Memory B cell (primary cell): ENCODE data around the gene SYT3.
"Not testable (repeated sequence)": the region's sequence is repeated elsewhere in the genome, so short reads cannot be mapped to it uniquely, and the experiment has no call there.

Experiments
- ATAC-seq: fragments of 150-1000 bp; cut with Tn5 transposase; 2 replicates; pipeline ENCODE4 v1.10.0; 2021; ENCODE audit warnings: low read depth, mild to moderate bottlenecking, moderate library complexity
- DNase-seq, 2 donors: peaks; one replicate each; pipeline ENCODE4 v3.0.0; 2022; ENCODE audit warnings: low spot score in 2 of 2
- H3K27ac Mint-ChIP-seq: one replicate; pipeline ENCODE4 v1.8.0; 2022; ENCODE audit warnings: mild to moderate bottlenecking, moderate library complexity, mixed read lengths
- H3K27me3 Mint-ChIP-seq: one replicate; pipeline ENCODE4 v1.8.0; 2022; ENCODE audit warnings: mixed read lengths
- H3K36me3 Mint-ChIP-seq: one replicate; pipeline ENCODE4 v1.8.0; 2022; ENCODE audit warnings: mild to moderate bottlenecking, mixed read lengths
- H3K4me1 Mint-ChIP-seq: one replicate; pipeline ENCODE4 v1.8.0; 2022; ENCODE audit warnings: mixed read lengths
- H3K4me3 Mint-ChIP-seq: one replicate; pipeline ENCODE4 v1.8.0; 2022; ENCODE audit warnings: mild to moderate bottlenecking, moderate library complexity, mixed read lengths
- H3K9me3 Mint-ChIP-seq: one replicate; pipeline ENCODE4 v1.8.0; 2022; ENCODE audit warnings: mixed read lengths

Gene SYT3

DNA sequence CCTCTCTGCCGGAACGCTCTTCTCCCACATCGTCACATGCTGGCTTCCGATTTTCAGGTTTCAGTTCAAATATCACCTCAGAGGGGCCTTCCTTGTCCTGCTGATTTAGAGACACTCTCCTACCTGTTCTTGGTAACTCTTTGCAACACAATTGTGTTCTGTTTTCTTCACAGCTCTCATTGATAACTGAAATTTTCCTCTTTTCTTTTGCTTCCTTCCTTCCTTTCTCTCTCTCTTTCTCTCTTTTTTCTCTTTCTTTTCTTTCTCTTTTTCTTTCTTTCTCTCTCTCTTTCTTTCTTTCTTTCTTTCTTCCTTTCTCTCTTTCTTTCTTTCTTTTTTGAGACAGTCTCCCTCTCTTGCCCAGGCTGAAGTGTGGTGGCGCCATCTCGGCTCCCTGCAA lies 59.4 kb downstream of the SYT3 start:
- H3K27ac Mint-ChIP-seq = no peak overlapping the region
- no peaks in the 10 kb centered on the region for H3K4me1 Mint-ChIP-seq

GRCh38 chr19:50576769-50577168 lies 62.9 kb downstream of the SYT3 start:
- H3K9me3 Mint-ChIP-seq, H3K27me3 Mint-ChIP-seq: not testable (repeated sequence)

More for the DNA sequence above, 59.4 kb downstream of the SYT3 start:
- DNase-seq (no peak), ATAC-seq (no peak)
- no peak overlapping the region for H3K4me3 Mint-ChIP-seq
- H3K27me3 Mint-ChIP-seq = peaks cover 4% of the 10 kb centered on the region
- peaks cover 4% of the 10 kb centered on the region for H3K9me3 Mint-ChIP-seq
- H3K36me3 Mint-ChIP-seq = peaks cover 4% of the 10 kb centered on the region

GRCh38 chr19:50573741-50574461 lies 65.8 kb downstream of the SYT3 start:
- H3K9me3 Mint-ChIP-seq = no peaks in the 10 kb centered on the region
- DNase-seq = no peak
- H3K4me3 Mint-ChIP-seq = no peak overlapping the region
- H3K27ac Mint-ChIP-seq = no peak overlapping the region
- no peaks in the 10 kb centered on the region for H3K36me3 Mint-ChIP-seq
- no peaks in the 10 kb centered on the region for H3K4me1 Mint-ChIP-seq
- ATAC-seq = no peak
- peaks cover 10% of the 10 kb centered on the region for H3K27me3 Mint-ChIP-seq

More at GRCh38 chr19:50576769-50577168, 62.9 kb downstream of the SYT3 start:
- DNase-seq, H3K36me3 Mint-ChIP-seq, H3K27ac Mint-ChIP-seq, H3K4me3 Mint-ChIP-seq, H3K4me1 Mint-ChIP-seq, ATAC-seq: not testable (repeated sequence)
